Neuronal stem cell (in vitro differentiated cells): ENCODE measurements around the gene MRPS18C. TPM values are rescaled to one million over a fixed set of nuclear protein-coding genes. Genes with fewer than 3 reads are reported as not detected.

Experiments used
- DNase-seq: peaks from one replicate; pipeline ENCODE4 v3.0.0-alpha.2; 2013; ENCODE audit warnings: low spot score
- H2AFZ ChIP-seq: one replicate; pipeline ENCODE4 v1.6.1; 2013; ENCODE audit warnings: mild to moderate bottlenecking, low read length, inconsistent platforms
- H2AK5ac ChIP-seq: 2 replicates; pipeline ENCODE4 v1.6.1; 2013; ENCODE audit warnings: low read depth, mild to moderate bottlenecking, inconsistent platforms, low read length, moderate library complexity, mixed read lengths
- H2BK120ac ChIP-seq: 2 replicates; pipeline ENCODE4 v1.6.1; 2013; ENCODE audit warnings: low read depth, mild to moderate bottlenecking, inconsistent platforms, low read length, moderate library complexity, mixed read lengths
- H2BK12ac ChIP-seq: one replicate; pipeline ENCODE4 v1.6.1; 2013; ENCODE audit warnings: low read length, inconsistent platforms
- H2BK15ac ChIP-seq: 2 replicates; pipeline ENCODE4 v1.6.1; 2013; ENCODE audit warnings: mild to moderate bottlenecking, low read length, inconsistent platforms, mixed read lengths
- H2BK5ac ChIP-seq: one replicate; pipeline ENCODE4 v1.6.1; 2013; ENCODE audit warnings: inconsistent platforms, mild to moderate bottlenecking, low read length, moderate library complexity
- H3K14ac ChIP-seq: one replicate; pipeline ENCODE4 v1.6.1; 2013; ENCODE audit warnings: low read length, inconsistent platforms
- H3K18ac ChIP-seq: 2 replicates; pipeline ENCODE4 v1.6.1; 2013; ENCODE audit warnings: low read length, inconsistent platforms
- H3K23ac ChIP-seq: 2 replicates; pipeline ENCODE4 v1.6.1; 2013; ENCODE audit warnings: low read depth, mild to moderate bottlenecking, mixed read lengths, low read length, inconsistent platforms; ENCODE audit not compliant: poor library complexity
- H3K27ac ChIP-seq: replicated peaks from 3 replicates; pipeline ENCODE4 v1.5.1; 2013; ENCODE audit warnings: low read length, inconsistent platforms
- H3K27me3 ChIP-seq, 3 experiments: 2 replicates each; pipeline ENCODE4 v1.6.1; 2013; ENCODE audit warnings: low read length in 3 of 3, mild to moderate bottlenecking in 2 of 3, inconsistent platforms in 1 of 3, low read depth in 1 of 3, mixed read lengths in 1 of 3, moderate library complexity in 1 of 3; ENCODE audit not compliant: control insufficient read depth in 3 of 3, insufficient read depth in 3 of 3
- H3K36me3 ChIP-seq, 2 donors: replicated peaks in 1 of 2; 2 replicates each; pipeline ENCODE4 v1.6.1; 2013; ENCODE audit warnings: low read length in 2 of 2; ENCODE audit not compliant: control insufficient read depth in 2 of 2, insufficient read depth in 2 of 2
- H3K4ac ChIP-seq: 2 replicates; pipeline ENCODE4 v1.6.1; 2013; ENCODE audit warnings: inconsistent platforms, mild to moderate bottlenecking, low read length, moderate library complexity
- H3K4me1 ChIP-seq, 2 donors: 1 replicate in 1 of 2; 2 replicates in 1 of 2; pipeline ENCODE4 v1.6.1; 2013; ENCODE audit warnings: low read length in 2 of 2, low read depth in 1 of 2; ENCODE audit not compliant: control insufficient read depth in 2 of 2, insufficient read depth in 1 of 2
- H3K4me2 ChIP-seq: one replicate; pipeline ENCODE4 v1.6.1; 2013; ENCODE audit warnings: mild to moderate bottlenecking, low read length, inconsistent platforms; ENCODE audit not compliant: insufficient read depth, poor library complexity, severe bottlenecking
- H3K4me3 ChIP-seq, 2 donors: 2 replicates each; pipeline ENCODE4 v1.5.1; 2013; ENCODE audit warnings: low read length in 2 of 2, mild to moderate bottlenecking in 2 of 2, inconsistent platforms in 1 of 2, moderate library complexity in 1 of 2
- H3K79me1 ChIP-seq: one replicate; pipeline ENCODE4 v1.6.1; 2013; ENCODE audit warnings: low read depth, mild to moderate bottlenecking, inconsistent platforms, low read length, moderate library complexity
- H3K9ac ChIP-seq: one replicate; pipeline ENCODE4 v1.6.1; 2013; ENCODE audit warnings: mild to moderate bottlenecking, low read depth, low read length, inconsistent platforms; ENCODE audit not compliant: poor library complexity
- H3K9me3 ChIP-seq, 2 donors: replicated peaks in 1 of 2; 2 replicates each; pipeline versions ENCODE3 to v1.6.1; 2013; ENCODE audit warnings: low read length in 2 of 2, mild to moderate bottlenecking in 2 of 2, inconsistent platforms in 1 of 2, low read depth in 1 of 2, mixed read lengths in 1 of 2, moderate library complexity in 1 of 2; ENCODE audit not compliant: control insufficient read depth in 2 of 2, insufficient read depth in 1 of 2
- H4K8ac ChIP-seq: one replicate; pipeline ENCODE4 v1.6.1; 2013; ENCODE audit warnings: low read depth, mild to moderate bottlenecking, inconsistent platforms, low read length, moderate library complexity
- H4K91ac ChIP-seq: one replicate; pipeline ENCODE4 v1.6.1; 2013; ENCODE audit warnings: low read length, low read depth, mild to moderate bottlenecking, inconsistent platforms; ENCODE audit not compliant: poor library complexity
- WGBS, 2 donors: extraction: QIAGEN DNeasy Blood & Tissue Kit; methylation state at CpG; one replicate each; pipeline ENCODE4 v1.1.7; 2013; ENCODE audit warnings: missing lambda C conversion rate in 2 of 2, mixed read lengths in 1 of 2; ENCODE audit not compliant: insufficient read length in 2 of 2, insufficient replicate concordance in 1 of 2; ENCODE audit errors: extremely low coverage in 2 of 2; 5-methylcytosine and 5-hydroxymethylcytosine counted together
- polyA plus RNA-seq, 2 experiments: library from polyadenylated mRNA; stranded (reverse); fragments of 200-250 nt; gene quantifications; one replicate each; pipeline ENCODE4 v1.2.3, GENCODE V29; 2013

MRPS18C gene
- 83.7 TPM for polyA plus RNA-seq (2013, experiment 1 of 2)
- polyA plus RNA-seq (2013, experiment 2 of 2) = 94.4 TPM

DNA sequence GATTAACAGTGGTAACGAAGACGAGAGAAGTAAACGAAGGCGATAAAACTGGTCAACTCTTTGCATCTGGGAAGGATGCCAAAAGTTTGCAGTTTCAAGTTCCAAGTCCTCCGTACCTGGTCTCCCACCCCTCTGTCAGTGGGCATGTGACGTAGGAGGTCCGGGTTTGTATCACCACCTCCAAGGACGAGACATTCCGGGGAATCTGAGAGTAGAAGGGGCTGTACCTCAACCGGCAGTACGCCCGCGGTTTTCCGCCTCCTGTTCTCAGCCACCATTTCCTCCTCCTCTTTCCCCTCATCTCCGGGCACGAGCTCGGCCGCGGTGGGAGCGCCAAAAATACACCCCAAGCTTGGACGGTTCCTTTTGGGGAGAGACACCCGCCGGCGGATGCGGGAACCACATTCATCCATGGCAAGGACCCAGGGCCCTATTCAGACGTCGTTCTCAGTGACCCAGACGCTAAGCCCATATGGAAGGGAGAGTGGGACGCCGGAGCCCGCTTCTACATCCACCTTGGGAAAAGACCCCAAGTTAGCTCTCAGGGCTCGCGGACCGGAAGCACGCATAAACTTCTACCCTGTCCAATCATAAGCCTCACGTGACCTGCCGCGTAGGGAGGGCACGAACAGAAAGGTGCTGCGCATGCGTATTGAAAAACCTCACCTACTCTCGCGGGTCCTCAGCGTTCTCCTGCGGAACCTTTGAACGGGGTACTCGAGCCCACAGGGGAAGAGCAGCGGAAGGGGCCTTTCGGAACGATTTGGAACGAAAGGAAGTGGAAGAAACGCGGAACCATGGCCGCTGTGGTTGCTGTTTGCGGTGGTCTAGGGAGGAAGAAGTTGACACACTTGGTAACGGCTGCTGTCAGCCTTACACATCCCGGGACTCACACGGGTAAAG is at the start of gene MRPS18C, which contains the start of gene HELQ:
MRPS18C (plus strand) TSS at position 778 of the 903 bp plus-strand sequence; CDS start at position 798, 20 bp downstream.
HELQ (minus strand) TSS at position 543 of the 903 bp plus-strand sequence; CDS start at position 413, 130 bp downstream.
- Histone ChIP-seq H2BK5ac (no peak within 1 kb of the TSS), H4K8ac (no peak within 1 kb of the TSS), H2BK12ac (no peak within 1 kb of the TSS), H3K27ac (peak within 1 kb of the TSS; percentile 73), H3K36me3 (peaks cover 7 to 63% of the 10 kb centered on the region in 2 donors), H3K18ac (peak within 1 kb of the TSS; percentile 92), H3K27me3 (no peaks in the 10 kb centered on the region), H3K9ac (peak within 1 kb of the TSS; percentile 91), H2BK120ac (no peak within 1 kb of the TSS), H3K4me3 (peak within 1 kb of the TSS; percentile 82 to 92), H3K9me3 (no peaks in the 10 kb centered on the region), H4K91ac (no peak within 1 kb of the TSS), H3K4ac (no peak within 1 kb of the TSS), H2BK15ac (no peak within 1 kb of the TSS), H3K23ac (peak within 1 kb of the TSS; percentile 16), H3K4me2 (peak within 1 kb of the TSS; percentile 70), H3K79me1 (peaks cover 2% of the 10 kb centered on the region), H2AK5ac (no peak within 1 kb of the TSS), H3K14ac (no peak within 1 kb of the TSS), H2AFZ (peak within 1 kb of the TSS; percentile 90), H3K4me1 (peaks cover 2 to 7% of the 10 kb centered on the region in 2 donors)
- peak; percentile 94 for DNase-seq
- WGBS, 2 donors = no CpG with 5 or more reads among the region's 58 CpGs

DNA sequence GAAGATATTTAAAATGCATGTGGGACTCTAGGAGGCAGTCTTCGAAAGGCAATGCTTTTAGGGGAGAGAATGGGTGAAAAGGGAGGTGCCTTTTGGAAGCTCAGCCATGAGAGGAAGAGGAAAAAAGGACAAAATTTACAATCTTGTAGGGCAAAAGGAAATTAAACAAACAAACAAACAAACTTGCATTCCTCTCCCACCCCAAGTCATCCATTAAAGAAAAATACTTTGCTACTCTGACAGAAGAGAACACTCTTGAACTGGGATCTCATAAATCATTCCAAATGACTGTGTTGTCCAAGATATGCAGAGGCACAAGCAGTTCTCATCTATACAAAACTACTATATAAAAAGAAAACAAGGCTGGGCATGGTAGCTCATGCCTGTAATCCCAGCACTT is 47.0 kb upstream of the MRPS18C start:
- WGBS, 2 donors = no CpG with 5 or more reads among the region's 1 CpG

DNA sequence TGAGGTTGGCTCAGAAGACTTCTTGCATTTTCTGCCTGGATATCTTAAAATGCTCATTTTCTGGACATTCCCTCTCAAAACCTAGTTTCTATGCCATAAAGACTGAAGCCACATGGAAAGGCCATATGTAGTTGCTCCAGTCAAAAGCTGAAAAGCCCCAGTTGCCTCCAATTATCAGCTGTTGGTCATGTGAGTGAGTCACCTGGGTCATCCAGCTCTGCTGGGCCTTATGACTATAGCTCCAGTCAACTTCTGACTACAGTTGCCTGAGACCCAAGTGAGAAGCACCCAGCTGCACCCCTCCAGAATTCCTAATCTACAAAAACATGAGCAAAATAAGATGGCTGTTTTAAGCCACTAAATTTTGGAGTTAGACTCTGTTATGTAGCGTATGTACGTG is 42.2 kb upstream of the MRPS18C start:
- Histone ChIP-seq H3K36me3 (peaks cover 0 to 33% of the 10 kb centered on the region in 2 donors), H3K4me2 (no peak overlapping the region), H3K23ac (no peak overlapping the region), H4K91ac (no peak overlapping the region), H3K9ac (no peak overlapping the region), H2BK15ac (no peak overlapping the region), H2BK120ac (no peak overlapping the region), H3K4me3 (no peak overlapping the region), H2BK12ac (no peak overlapping the region), H3K9me3 (no peaks in the 10 kb centered on the region), H3K27ac (no peak overlapping the region), H3K14ac (no peak overlapping the region), H2AFZ (no peak overlapping the region), H3K4ac (no peak overlapping the region), H2BK5ac (no peak overlapping the region), H2AK5ac (no peak overlapping the region), H3K27me3 (no peaks in the 10 kb centered on the region), H4K8ac (no peak overlapping the region), H3K4me1 (no peaks in the 10 kb centered on the region), H3K18ac (no peak overlapping the region), H3K79me1 (no peaks in the 10 kb centered on the region)
- no CpG with 5 or more reads among the region's 2 CpGs for WGBS, 2 donors
- no peak for DNase-seq

More for the DNA sequence above, 47.0 kb upstream of the MRPS18C start:
- no peak overlapping the region for H3K9ac ChIP-seq
- H3K4ac ChIP-seq = no peak overlapping the region
- no peak overlapping the region for H2BK15ac ChIP-seq
- H2BK12ac ChIP-seq = no peak overlapping the region
- H3K27me3 ChIP-seq = no peaks in the 10 kb centered on the region
- H3K14ac ChIP-seq = no peak overlapping the region
- H3K18ac ChIP-seq = no peak overlapping the region
- no peak overlapping the region for H3K27ac ChIP-seq
- H4K91ac ChIP-seq = no peak overlapping the region
- no peaks in the 10 kb centered on the region for H3K79me1 ChIP-seq
- no peak for DNase-seq
- H3K9me3 ChIP-seq = no peaks in the 10 kb centered on the region
- H2AFZ ChIP-seq = no peak overlapping the region
- no peak overlapping the region for H3K4me3 ChIP-seq
- no peak overlapping the region for H2AK5ac ChIP-seq
- no peak overlapping the region for H2BK5ac ChIP-seq
- no peak overlapping the region for H4K8ac ChIP-seq
- no peak overlapping the region for H2BK120ac ChIP-seq
- no peak overlapping the region for H3K23ac ChIP-seq
- H3K36me3 ChIP-seq = peaks cover 0 to 16% of the 10 kb centered on the region in 2 donors
- H3K4me2 ChIP-seq = no peak overlapping the region
- H3K4me1 ChIP-seq = no peaks in the 10 kb centered on the region

DNA sequence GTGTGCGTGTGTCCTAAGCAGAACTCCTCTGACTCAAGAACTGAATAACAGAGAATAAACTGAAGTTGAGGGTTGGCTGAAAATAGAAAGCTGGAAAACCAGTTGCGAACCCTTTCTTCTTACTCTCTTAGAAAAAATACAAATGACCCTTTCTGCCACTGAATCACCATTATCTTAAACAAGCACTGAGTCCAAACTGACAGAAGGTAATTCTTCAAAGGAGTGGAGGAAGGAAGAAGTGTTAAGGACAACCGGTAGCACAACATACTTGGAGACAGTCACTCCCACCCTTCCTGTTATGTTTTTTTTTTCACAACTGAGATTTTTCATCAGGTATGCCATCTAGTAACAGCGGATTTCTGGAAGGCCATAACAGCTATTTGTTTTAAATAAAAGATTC is 38.3 kb upstream of the MRPS18C start:
- no peaks in the 10 kb centered on the region for H3K27me3 ChIP-seq
- H2BK12ac ChIP-seq = no peak overlapping the region
- DNase-seq = no peak
- H3K36me3 ChIP-seq = peaks cover 0 to 43% of the 10 kb centered on the region in 2 donors
- no peaks in the 10 kb centered on the region for H3K9me3 ChIP-seq
- H4K91ac ChIP-seq = no peak overlapping the region
- H3K9ac ChIP-seq = no peak overlapping the region
- no peak overlapping the region for H3K23ac ChIP-seq
- no peak overlapping the region for H2BK15ac ChIP-seq
- no CpG with 5 or more reads among the region's 4 CpGs for WGBS, 2 donors
- no peak overlapping the region for H4K8ac ChIP-seq
- H3K18ac ChIP-seq = no peak overlapping the region
- H3K4me1 ChIP-seq = no peaks in the 10 kb centered on the region
- no peak overlapping the region for H3K14ac ChIP-seq
- H2AFZ ChIP-seq = no peak overlapping the region
- no peak overlapping the region for H2BK120ac ChIP-seq
- no peak overlapping the region for H3K27ac ChIP-seq
- H3K79me1 ChIP-seq = no peaks in the 10 kb centered on the region
- H2AK5ac ChIP-seq = no peak overlapping the region
- H3K4me3 ChIP-seq = no peak overlapping the region
- no peak overlapping the region for H3K4me2 ChIP-seq
- H3K4ac ChIP-seq = no peak overlapping the region
- no peak overlapping the region for H2BK5ac ChIP-seq
